T-helper 22 cell (primary cell): ENCODE results near the gene ST14.
"Not testable (repeated sequence)": the region's sequence is repeated elsewhere in the genome, so short reads cannot be mapped to it uniquely, and the experiment has no call there.

Experiments used
- DNase-seq: peaks from one replicate; pipeline ENCODE4 v3.0.0-alpha.2; 2020; ENCODE audit warnings: low read depth

ST14 gene

DNA sequence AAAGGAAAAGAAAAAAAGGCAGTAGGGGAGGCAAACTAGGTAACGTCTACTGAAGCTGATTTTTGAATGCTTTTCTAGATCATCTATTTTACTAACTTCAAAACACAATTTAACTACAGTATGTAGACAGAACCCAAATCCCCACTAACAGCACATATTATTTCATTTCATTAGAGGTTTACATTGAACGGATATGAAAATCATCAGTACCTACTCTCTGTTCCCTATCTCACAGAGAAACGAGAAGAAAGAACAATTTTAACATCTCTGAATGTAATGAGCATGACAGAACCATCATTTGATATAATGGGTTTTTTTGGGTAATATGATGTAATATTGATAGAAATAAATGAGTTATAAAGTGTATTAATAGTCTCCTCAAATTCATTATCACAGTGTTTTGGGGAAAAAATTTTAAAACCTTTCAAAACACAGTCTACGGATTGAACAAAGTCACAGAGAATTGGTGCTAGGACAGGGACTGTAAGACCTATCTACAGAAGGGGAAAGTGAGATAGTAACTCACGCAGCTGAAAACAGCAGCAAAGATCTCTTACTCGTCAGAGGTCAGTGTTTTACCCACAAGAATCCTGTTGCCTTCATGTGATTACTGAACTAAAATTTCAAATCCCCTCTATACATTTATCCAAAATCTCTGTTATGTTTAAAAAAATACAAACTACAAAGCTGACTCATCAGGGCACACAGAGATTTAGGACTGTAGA is 77.9 kb downstream of the ST14 start:
- DNase-seq, result no peak

GRCh38 chr11:130241713-130242112 is 82.1 kb downstream of the ST14 start:
- DNase-seq, result no peak

- no peak for DNase-seq
These were observed 84.2 kb downstream of the ST14 start for GRCh38 chr11:130243816-130244215.

DNA sequence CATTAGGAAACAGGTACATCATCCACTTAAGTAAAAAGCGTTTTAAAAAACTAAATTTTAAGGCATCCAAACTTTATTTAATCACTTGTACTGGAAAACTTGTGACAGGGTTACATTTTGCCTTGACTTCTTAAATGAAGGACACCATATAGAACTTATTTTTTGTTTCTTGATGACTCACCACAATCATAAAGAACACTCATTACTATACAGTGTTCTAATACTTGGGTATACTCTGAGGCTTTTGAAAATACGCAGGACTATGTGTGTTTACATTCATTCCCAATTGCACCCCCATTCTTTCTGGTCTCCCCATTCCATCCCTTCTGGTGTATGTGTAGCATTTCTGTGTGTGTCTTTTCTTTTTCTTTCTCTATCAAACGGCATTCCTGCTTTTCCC is 85.3 kb downstream of the ST14 start:
- no peak for DNase-seq

DNA sequence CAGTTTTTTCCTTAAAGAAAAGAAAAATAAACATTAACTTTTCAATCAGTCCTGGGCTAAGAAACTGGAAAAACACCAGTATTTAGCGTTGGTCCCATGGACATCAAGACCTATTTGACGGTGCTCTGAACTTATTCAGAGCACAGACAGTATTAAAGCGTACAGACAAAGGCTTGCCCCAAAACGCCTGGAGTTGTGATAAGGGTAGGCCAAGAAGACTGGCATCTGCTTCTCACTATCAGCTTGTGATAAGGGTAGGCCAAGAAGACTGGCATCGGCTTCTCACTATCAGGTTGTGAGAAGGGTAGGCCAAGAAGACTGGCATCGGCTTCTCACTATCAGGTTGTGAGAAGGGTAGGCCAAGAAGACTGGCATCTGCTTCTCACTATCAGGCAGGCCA is 85.8 kb downstream of the ST14 start:
- not testable (repeated sequence) for DNase-seq

DNA sequence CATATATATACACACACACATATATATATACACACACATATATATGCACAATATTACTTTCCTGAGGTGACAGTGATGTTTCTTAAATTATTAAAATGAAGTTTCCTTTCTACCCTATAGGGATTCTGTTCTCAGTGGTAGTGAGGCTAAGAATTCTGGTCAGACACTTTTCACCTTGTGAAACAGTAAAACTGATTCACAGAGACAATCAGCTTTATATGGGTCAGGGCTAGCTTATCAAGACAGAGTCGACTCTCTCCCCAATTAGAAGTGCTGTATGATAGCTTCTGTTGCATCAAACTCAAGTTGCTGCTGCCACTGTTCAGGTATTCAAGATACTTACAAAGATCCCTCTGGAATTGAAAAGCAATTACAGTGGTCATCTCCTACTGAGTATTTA is 86.7 kb downstream of the ST14 start:
- DNase-seq, result no peak

- DNase-seq, result no peak
These were observed 87.2 kb downstream of the ST14 start for GRCh38 chr11:130246738-130247137.

DNA sequence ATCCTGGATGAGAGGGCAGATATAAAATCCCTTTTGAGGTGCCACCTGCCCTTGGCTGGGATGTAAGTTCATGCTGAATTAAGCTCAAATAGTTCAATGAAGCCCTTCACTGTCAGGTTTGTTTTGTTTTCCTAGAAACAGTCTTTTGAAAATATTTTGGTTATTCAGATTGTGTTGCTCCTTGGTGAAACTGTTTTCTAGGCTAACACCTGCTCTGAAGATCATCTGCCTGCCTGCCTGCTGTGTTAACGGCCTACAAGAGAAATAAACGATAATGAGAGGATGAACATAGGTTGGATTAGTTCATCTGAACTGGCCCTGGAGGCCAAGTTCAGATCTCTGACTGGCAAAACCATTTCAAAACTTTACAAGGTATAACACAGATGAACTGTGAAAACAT is 87.7 kb downstream of the ST14 start:
- no peak for DNase-seq

- DNase-seq, result no peak
These were observed 89.8 kb downstream of the ST14 start for GRCh38 chr11:130249371-130249770.

DNA sequence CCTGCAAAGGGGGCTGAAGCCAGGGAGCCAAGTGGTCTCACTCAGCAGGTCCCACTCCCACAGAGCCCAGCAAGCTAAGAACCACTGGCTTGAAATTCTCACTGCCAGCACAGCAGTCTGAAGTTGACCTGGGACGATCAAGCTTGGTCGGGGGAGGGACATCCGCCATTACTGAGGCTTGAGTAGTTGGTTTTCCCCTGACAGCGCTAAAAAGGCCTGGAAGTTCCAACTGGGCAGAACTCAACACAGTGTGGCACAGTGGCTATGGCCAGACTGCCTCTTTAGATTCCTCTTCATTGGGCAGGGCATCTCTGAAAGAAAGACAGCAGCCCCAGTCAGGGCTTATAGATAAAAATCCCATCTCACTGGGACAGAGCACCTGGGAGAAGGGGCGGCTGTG is 90.3 kb downstream of the ST14 start:
- not testable (repeated sequence) for DNase-seq

GRCh38 chr11:130251763-130252162 is 92.2 kb downstream of the ST14 start:
- not testable (repeated sequence) for DNase-seq
